ENCODE results near the gene TRAPPC6A. TPM values are rescaled to one million over a fixed set of nuclear protein-coding genes. Genes with fewer than 3 reads are reported as not detected.

The TRAPPC6A gene
- total RNA-seq, 1 donor from 2014 or later, result 14.7 TPM

DNA sequence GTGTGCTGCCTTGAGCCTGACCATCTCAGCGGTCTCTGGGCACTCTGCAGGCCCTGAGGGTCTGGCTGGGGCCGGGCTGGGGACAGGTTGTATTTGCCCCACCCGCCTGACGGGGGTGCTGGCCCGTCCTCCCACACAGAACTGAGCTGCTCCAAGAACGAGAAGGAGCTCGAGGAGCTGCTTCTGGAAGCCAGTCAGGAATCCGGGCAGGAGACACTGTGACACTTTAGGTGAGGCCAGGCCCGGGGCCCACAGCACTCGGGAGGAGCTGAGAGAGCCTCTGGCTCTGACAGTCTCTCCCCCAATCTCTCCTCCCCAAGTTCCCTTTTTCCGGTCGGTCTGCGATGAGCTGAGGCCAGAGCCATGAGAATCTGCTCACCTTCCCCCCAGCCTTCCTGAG, 31.8 kb downstream of the TRAPPC6A start:
- Histone ChIP-seq H3K4me2 (ENCODE audit: low read length) (no peak overlapping the region), H2AFZ (ENCODE audit: low read depth, low read length) (no peak overlapping the region), H3K79me2 (ENCODE audit: insufficient read depth, low read length) (no peaks in the 10 kb centered on the region), H3K9ac (ENCODE audit: low read length) (no peak overlapping the region), H3K27ac (ENCODE audit: low read depth, low read length) (no peak overlapping the region), H3K36me3 (ENCODE audit: insufficient read depth, low read length) (peaks cover 3% of the 10 kb centered on the region), H3K4me1 (ENCODE audit: insufficient read depth, low read length) (no peaks in the 10 kb centered on the region), H3K4me3 (ENCODE audit: insufficient read depth, low read depth, low read length) (no peak overlapping the region), H3K27me3 (ENCODE audit: insufficient read depth, low read length) (peaks cover 3% of the 10 kb centered on the region), H3K9me3 (ENCODE audit: insufficient read depth, low read depth, low read length) (no peaks in the 10 kb centered on the region), H4K20me1 (ENCODE audit: insufficient read depth, low read length) (peaks cover 24% of the 10 kb centered on the region)
- Mint-ChIP-seq H3K9me3 (ENCODE audit: unreplicated experiment) (peaks cover 2% of the 10 kb centered on the region), H3K4me1 (ENCODE audit: low read depth, unreplicated experiment) (peaks cover 2% of the 10 kb centered on the region), H3K4me3 (ENCODE audit: unreplicated experiment) (no peak overlapping the region), H3K27ac (ENCODE audit: unreplicated experiment) (no peak overlapping the region), H3K27me3 (ENCODE audit: low read depth, unreplicated experiment) (no peaks in the 10 kb centered on the region), H3K36me3 (ENCODE audit: low read depth, unreplicated experiment) (peaks cover 25% of the 10 kb centered on the region)
- DNase-seq (ENCODE audit: low read depth) (no peak), FAIRE-seq (no peak)
- TF ChIP-seq, protein P1, sequence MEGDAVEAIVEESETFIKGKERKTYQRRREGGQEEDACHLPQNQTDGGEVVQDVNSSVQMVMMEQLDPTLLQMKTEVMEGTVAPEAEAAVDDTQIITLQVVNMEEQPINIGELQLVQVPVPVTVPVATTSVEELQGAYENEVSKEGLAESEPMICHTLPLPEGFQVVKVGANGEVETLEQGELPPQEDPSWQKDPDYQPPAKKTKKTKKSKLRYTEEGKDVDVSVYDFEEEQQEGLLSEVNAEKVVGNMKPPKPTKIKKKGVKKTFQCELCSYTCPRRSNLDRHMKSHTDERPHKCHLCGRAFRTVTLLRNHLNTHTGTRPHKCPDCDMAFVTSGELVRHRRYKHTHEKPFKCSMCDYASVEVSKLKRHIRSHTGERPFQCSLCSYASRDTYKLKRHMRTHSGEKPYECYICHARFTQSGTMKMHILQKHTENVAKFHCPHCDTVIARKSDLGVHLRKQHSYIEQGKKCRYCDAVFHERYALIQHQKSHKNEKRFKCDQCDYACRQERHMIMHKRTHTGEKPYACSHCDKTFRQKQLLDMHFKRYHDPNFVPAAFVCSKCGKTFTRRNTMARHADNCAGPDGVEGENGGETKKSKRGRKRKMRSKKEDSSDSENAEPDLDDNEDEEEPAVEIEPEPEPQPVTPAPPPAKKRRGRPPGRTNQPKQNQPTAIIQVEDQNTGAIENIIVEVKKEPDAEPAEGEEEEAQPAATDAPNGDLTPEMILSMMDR (IDR thresholded peaks at IDR 0.05; ENCODE audit: insufficient read depth, low read depth, low read length), result no peak
- TF ChIP-seq EZH2 (IDR thresholded peaks at IDR 0.05; ENCODE audit: insufficient read depth, low read length), result no peak

DNA sequence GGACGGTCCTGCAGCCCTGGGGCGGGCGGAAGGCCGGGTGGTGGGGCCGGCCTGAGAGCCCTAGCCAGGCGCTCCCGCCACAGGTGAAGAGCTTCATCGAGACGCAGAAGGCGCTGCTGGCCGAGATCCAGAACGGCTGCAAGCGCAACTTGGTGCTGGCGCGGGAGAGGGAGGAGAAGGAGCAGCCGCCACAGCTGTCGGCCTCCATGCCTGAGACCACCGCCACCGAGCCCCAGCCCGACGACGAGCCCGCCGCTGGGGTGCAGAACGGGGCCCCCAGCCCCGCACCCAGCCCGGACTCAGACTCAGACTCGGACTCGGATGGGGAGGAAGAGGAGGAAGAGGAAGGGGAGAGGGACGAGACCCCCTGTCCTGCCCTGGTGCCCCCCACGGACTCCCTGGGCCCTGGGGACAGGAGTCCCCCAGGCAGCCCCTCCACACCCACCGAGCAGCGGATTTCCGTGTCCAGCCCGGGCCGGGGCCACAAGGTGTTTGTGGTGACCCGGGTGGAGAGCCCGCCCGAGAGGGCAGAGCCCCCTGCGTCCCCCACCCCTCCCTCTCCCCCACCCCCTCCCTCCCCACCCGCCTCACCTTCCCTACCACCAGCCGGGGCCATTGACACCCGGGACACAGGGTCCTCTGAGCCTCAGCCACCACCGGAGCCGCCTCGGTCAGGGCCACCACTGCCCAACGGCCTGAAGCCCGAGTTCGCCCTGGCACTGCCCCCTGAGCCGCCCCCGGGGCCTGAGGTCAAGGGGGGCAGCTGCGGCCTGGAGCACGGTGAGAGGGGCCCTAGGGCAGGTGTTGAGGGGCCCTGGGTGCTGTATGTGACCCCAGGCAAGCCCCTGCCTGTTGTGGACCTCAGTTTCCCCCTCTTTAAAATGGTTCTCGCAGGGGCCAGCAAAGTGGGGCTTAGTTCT, 32.5 kb downstream of the TRAPPC6A start:
- no peaks in the 10 kb centered on the region for H3K79me2 ChIP-seq (ENCODE audit: insufficient read depth, low read length)
- FAIRE-seq, result no peak
- H3K4me3 Mint-ChIP-seq (ENCODE audit: unreplicated experiment), result no peak overlapping the region

DNA sequence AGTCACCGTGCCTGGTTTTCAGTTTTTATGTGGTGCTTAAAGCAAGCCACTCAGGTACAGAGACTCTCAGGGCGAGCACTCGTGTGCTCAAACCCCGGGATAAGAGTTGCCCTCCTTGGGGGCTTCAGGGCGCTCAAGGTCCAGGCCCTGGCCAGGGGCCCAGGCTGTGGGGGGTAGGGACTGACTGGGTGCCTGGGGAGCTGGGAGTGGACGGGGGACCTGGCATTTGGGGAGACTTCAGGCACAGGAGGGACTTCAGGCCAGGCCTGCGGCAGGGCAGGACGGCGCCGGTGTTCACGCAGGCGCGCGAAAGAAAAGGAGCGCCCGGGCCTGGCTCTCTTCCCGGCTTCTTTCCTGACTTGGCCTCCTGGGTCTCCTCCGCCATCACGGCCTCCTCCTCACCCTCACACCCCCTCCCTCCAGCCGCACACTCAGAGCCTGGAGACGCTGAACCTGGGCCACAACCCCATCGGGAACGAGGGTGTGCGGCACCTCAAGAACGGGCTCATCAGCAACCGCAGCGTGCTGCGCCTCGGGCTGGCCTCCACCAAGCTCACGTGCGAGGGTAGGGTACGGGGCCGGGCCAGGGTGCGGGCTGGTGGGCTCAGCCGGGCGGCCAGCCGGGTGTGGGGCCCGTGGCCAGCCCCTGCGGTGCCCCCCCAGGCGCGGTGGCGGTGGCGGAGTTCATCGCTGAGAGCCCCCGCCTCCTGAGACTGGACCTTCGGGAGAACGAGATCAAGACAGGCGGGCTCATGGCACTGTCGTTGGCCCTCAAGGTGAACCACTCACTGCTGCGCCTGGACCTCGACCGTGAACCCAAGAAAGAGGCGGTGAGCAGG, 33.4 kb downstream of the TRAPPC6A start:
- Histone ChIP-seq H3K27ac (ENCODE audit: low read depth, low read length) (no peak overlapping the region), H3K79me2 (ENCODE audit: insufficient read depth, low read length) (no peaks in the 10 kb centered on the region), H3K27me3 (ENCODE audit: insufficient read depth, low read length) (no peaks in the 10 kb centered on the region), H2AFZ (ENCODE audit: low read depth, low read length) (no peak overlapping the region), H3K4me1 (ENCODE audit: insufficient read depth, low read length) (no peaks in the 10 kb centered on the region), H3K9ac (ENCODE audit: low read length) (no peak overlapping the region), H3K36me3 (ENCODE audit: insufficient read depth, low read length) (peaks cover 3% of the 10 kb centered on the region), H4K20me1 (ENCODE audit: insufficient read depth, low read length) (peaks cover 17% of the 10 kb centered on the region), H3K9me3 (ENCODE audit: insufficient read depth, low read depth, low read length) (no peaks in the 10 kb centered on the region), H3K4me3 (ENCODE audit: insufficient read depth, low read depth, low read length) (no peak overlapping the region), H3K4me2 (ENCODE audit: low read length) (no peak overlapping the region)
- FAIRE-seq, result no peak
- no peak for DNase-seq (ENCODE audit: low read depth)
- peaks cover 2% of the 10 kb centered on the region for H3K9me3 Mint-ChIP-seq (ENCODE audit: unreplicated experiment)
- no peak overlapping the region for H3K27ac Mint-ChIP-seq (ENCODE audit: unreplicated experiment)
- H3K4me1 Mint-ChIP-seq (ENCODE audit: low read depth, unreplicated experiment), result peaks cover 2% of the 10 kb centered on the region
- no peaks in the 10 kb centered on the region for H3K27me3 Mint-ChIP-seq (ENCODE audit: low read depth, unreplicated experiment)
- no peak overlapping the region for H3K4me3 Mint-ChIP-seq (ENCODE audit: unreplicated experiment)
- TF ChIP-seq EZH2 (IDR thresholded peaks at IDR 0.05; ENCODE audit: insufficient read depth, low read length), result no peak
- TF ChIP-seq, protein P1 (IDR thresholded peaks at IDR 0.05; ENCODE audit: insufficient read depth, low read depth, low read length), result no peak
- H3K36me3 Mint-ChIP-seq (ENCODE audit: low read depth, unreplicated experiment), result peaks cover 16% of the 10 kb centered on the region

More for the DNA sequence above, 32.5 kb downstream of the TRAPPC6A start:
- H2AFZ ChIP-seq (ENCODE audit: low read depth, low read length), result no peak overlapping the region
- H3K27me3 ChIP-seq (ENCODE audit: insufficient read depth, low read length), result no peaks in the 10 kb centered on the region
- Mint-ChIP-seq H3K36me3 (ENCODE audit: low read depth, unreplicated experiment) (peaks cover 24% of the 10 kb centered on the region), H3K27ac (ENCODE audit: unreplicated experiment) (no peak overlapping the region), H3K4me1 (ENCODE audit: low read depth, unreplicated experiment) (peaks cover 2% of the 10 kb centered on the region), H3K9me3 (ENCODE audit: unreplicated experiment) (peaks cover 2% of the 10 kb centered on the region), H3K27me3 (ENCODE audit: low read depth, unreplicated experiment) (no peaks in the 10 kb centered on the region)
- H3K4me3 ChIP-seq (ENCODE audit: insufficient read depth, low read depth, low read length), result no peak overlapping the region
- H3K4me1 ChIP-seq (ENCODE audit: insufficient read depth, low read length), result no peaks in the 10 kb centered on the region
- DNase-seq (ENCODE audit: low read depth), result no peak
- no peak for TF ChIP-seq EZH2 (IDR thresholded peaks at IDR 0.05; ENCODE audit: insufficient read depth, low read length)
- H3K27ac ChIP-seq (ENCODE audit: low read depth, low read length), result no peak overlapping the region
- H3K9ac ChIP-seq (ENCODE audit: low read length), result no peak overlapping the region
- no peaks in the 10 kb centered on the region for H3K9me3 ChIP-seq (ENCODE audit: insufficient read depth, low read depth, low read length)
- peaks cover 16% of the 10 kb centered on the region for H4K20me1 ChIP-seq (ENCODE audit: insufficient read depth, low read length)
- H3K36me3 ChIP-seq (ENCODE audit: insufficient read depth, low read length), result peaks cover 3% of the 10 kb centered on the region
- H3K4me2 ChIP-seq (ENCODE audit: low read length), result no peak overlapping the region
